Measurements from ENCODE around the gene HDAC2. TPM values are rescaled to one million over a fixed set of nuclear protein-coding genes. Genes with fewer than 3 reads are reported as not detected.

The HDAC2 gene
- total RNA-seq, 3 donors from 2014 or later = 49.3 to 76.2 (median 61.9) TPM

- no peaks in the 10 kb centered on the region for H3K9me3 ChIP-seq
- H3K36me3 ChIP-seq (ENCODE audit: low read depth) = no peaks in the 10 kb centered on the region
- TF ChIP-seq CTCF (IDR thresholded peaks at IDR 0.05) = no peak
- DNase-seq (peak; percentile 69 to 81 (median 76)), ATAC-seq (peak; percentile 64)
- H3K4me1 ChIP-seq (ENCODE audit: low read depth) = peaks cover 23% of the 10 kb centered on the region
- intact Hi-C loops (cut with DNase I, micrococcal nuclease) = no loop called here
- H3K4me3 ChIP-seq = peak overlapping the region; percentile 96
Observed at GRCh38 chr6:113969888-113970804, 802 bp downstream of the HDAC2 start.

GRCh38 chr6:113968472-113968871 lies 2.5 kb downstream of the HDAC2 start:
- no peak for ATAC-seq
- TF ChIP-seq CTCF (IDR thresholded peaks at IDR 0.05) = no peak
- Histone ChIP-seq H3K36me3 (ENCODE audit: low read depth) (no peaks in the 10 kb centered on the region), H3K4me3 (no peak overlapping the region), H3K9me3 (no peaks in the 10 kb centered on the region), H3K4me1 (ENCODE audit: low read depth) (peaks cover 23% of the 10 kb centered on the region)
- DNase-seq = no peak
- intact Hi-C loops (cut with DNase I, micrococcal nuclease) = no loop called here

DNA sequence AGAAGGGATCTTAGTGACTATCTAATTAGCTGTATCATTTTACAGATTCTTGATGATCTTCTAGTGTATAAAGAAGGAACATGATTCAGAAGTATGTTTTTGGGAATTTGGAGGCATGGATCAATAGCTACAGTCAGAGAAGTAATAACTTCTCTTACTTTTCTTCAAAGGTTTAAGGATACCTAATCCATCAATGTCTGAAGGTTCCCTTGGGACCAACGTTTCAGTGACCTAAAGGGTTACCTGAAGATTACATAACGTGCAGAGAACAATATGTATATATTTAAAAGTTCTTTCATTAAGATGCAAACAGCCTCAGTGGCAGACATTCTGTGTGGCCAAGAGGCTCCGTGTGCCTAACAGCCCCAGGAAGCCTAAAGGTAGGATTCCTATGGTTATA lies 3.2 kb downstream of the HDAC2 start:
- TF ChIP-seq CTCF (IDR thresholded peaks at IDR 0.05) = no peak

GRCh38 chr6:113960795-113961194 lies 10.2 kb downstream of the HDAC2 start:
- ATAC-seq (no peak), DNase-seq (no peak)
- no peak for TF ChIP-seq CTCF (IDR thresholded peaks at IDR 0.05)
- H3K4me3 ChIP-seq = no peak overlapping the region
- intact Hi-C loops (cut with DNase I, micrococcal nuclease) = no loop called here
- H3K4me1 ChIP-seq (ENCODE audit: low read depth) = peaks cover 7% of the 10 kb centered on the region
- no peaks in the 10 kb centered on the region for H3K9me3 ChIP-seq
- peaks cover 4% of the 10 kb centered on the region for H3K36me3 ChIP-seq (ENCODE audit: low read depth)

More for the DNA sequence above, 3.2 kb downstream of the HDAC2 start:
- ATAC-seq (no peak), DNase-seq (no peak)
- H3K9me3 ChIP-seq = no peaks in the 10 kb centered on the region
- intact Hi-C loops (cut with DNase I, micrococcal nuclease) = no loop called here
- H3K4me1 ChIP-seq (ENCODE audit: low read depth) = peaks cover 23% of the 10 kb centered on the region
- no peak overlapping the region for H3K4me3 ChIP-seq
- H3K36me3 ChIP-seq (ENCODE audit: low read depth) = no peaks in the 10 kb centered on the region

GRCh38 chr6:113959235-113959634 lies 11.7 kb downstream of the HDAC2 start:
- intact Hi-C loops (cut with DNase I, micrococcal nuclease) = no loop called here
- no peak for TF ChIP-seq CTCF (IDR thresholded peaks at IDR 0.05)
- no peak overlapping the region for H3K4me3 ChIP-seq
- ATAC-seq (no peak), DNase-seq (no peak)
- peaks cover 4% of the 10 kb centered on the region for H3K36me3 ChIP-seq (ENCODE audit: low read depth)
- H3K9me3 ChIP-seq = no peaks in the 10 kb centered on the region
- H3K4me1 ChIP-seq (ENCODE audit: low read depth) = peaks cover 7% of the 10 kb centered on the region

Data from mucosa of descending colon (tissue), 3 donors.